ENCODE results near the gene GALNT15. TPM values are rescaled to one million over a fixed set of nuclear protein-coding genes. Genes with fewer than 3 reads are reported as not detected.
A peak's percentile ranks its signal among the peaks of the same experiment; 100 is the strongest.

GALNT15 gene
- total RNA-seq = 1 to 10 TPM in 1 of 2 donors, under 1 TPM in 1; under 0.01 to 2.8 TPM
- polyA plus RNA-seq = 1 to 10 TPM; 1.1 to 1.5 TPM

- no peak within 1 kb of the TSS for H3K4me3 ChIP-seq (ENCODE audit: low read depth in 1 of 3, low read length in 3 of 3)
- DNase-seq (ENCODE audit: low spot score) = peak; percentile 31
- no peaks in the 10 kb centered on the region for H3K9me3 ChIP-seq (ENCODE audit: control insufficient read depth in 4 of 4, low read length in 3 of 4)
- TF ChIP-seq, protein P1, sequence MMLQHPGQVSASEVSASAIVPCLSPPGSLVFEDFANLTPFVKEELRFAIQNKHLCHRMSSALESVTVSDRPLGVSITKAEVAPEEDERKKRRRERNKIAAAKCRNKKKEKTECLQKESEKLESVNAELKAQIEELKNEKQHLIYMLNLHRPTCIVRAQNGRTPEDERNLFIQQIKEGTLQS (IDR thresholded peaks at IDR 0.05) = no peak
- TF ChIP-seq TAF1 (conservative IDR thresholded peaks at IDR 0.05) (no peak), YY1 (IDR thresholded peaks at IDR 0.05) (no peak), JUND (IDR thresholded peaks at IDR 0.05) (no peak), RAD21 (IDR thresholded peaks at IDR 0.05) (peak in 1 of 2 donors; percentile 48)
- 21% methylated on average over 8 of the region's 8 CpGs for WGBS
- H3K36me3 ChIP-seq (ENCODE audit: control insufficient read depth in 4 of 4, insufficient read depth in 3 of 4, low read depth in 1 of 4, low read length in 3 of 4) = no peaks in the 10 kb centered on the region
- H3K27me3 ChIP-seq (ENCODE audit: control insufficient read depth in 4 of 4, insufficient read depth in 4 of 4, low read length in 3 of 4) = no peaks in the 10 kb centered on the region
- no peak within 1 kb of the TSS for H3K9ac ChIP-seq (ENCODE audit: low read depth in 1 of 2, low read length in 2 of 2)
- peak within 1 kb of the TSS in 1 of 2 donors; percentile 40 for H3K27ac ChIP-seq (ENCODE audit: low read depth in 1 of 2, low read length in 2 of 2)
- H3K4me1 ChIP-seq (ENCODE audit: control insufficient read depth in 4 of 4, insufficient read depth in 4 of 4, low read length in 3 of 4) = peaks cover 0 to 14% (median 1%) of the 10 kb centered on the region in 4 donors
Measured at GRCh38 chr3:16174389-16174788, at the start of gene GALNT15. Gene GALNT15 (plus strand): TSS chr3:16174680. CDS start chr3:16175152, 472 bp downstream.

GRCh38 chr3:16126634-16127033 lies 47.8 kb upstream of the GALNT15 start:
- WGBS = 93% methylated on average over 8 of the region's 8 CpGs
- H3K4me3 ChIP-seq (ENCODE audit: low read depth in 1 of 3, low read length in 3 of 3) = no peak overlapping the region
- no peaks in the 10 kb centered on the region for H3K27me3 ChIP-seq (ENCODE audit: control insufficient read depth in 4 of 4, insufficient read depth in 4 of 4, low read length in 3 of 4)
- H3K36me3 ChIP-seq (ENCODE audit: control insufficient read depth in 4 of 4, insufficient read depth in 3 of 4, low read depth in 1 of 4, low read length in 3 of 4) = no peaks in the 10 kb centered on the region
- H3K9me3 ChIP-seq (ENCODE audit: control insufficient read depth in 4 of 4, low read length in 3 of 4) = no peaks in the 10 kb centered on the region
- H3K4me1 ChIP-seq (ENCODE audit: control insufficient read depth in 4 of 4, insufficient read depth in 4 of 4, low read length in 3 of 4) = no peaks in the 10 kb centered on the region
- no peak for DNase-seq (ENCODE audit: low spot score)
- no peak for TF ChIP-seq CTCF (IDR thresholded peaks at IDR 0.05; ENCODE audit: low read depth, low read length, missing input control)
- TF ChIP-seq HNF4G (IDR thresholded peaks at IDR 0.05) = no peak
- no peak for TF ChIP-seq HNF4A (conservative IDR thresholded peaks at IDR 0.05)
- TF ChIP-seq, protein P1 (IDR thresholded peaks at IDR 0.05) = no peak
- no peak for TF ChIP-seq RAD21 (IDR thresholded peaks at IDR 0.05)
- no peak for TF ChIP-seq SP1 (IDR thresholded peaks at IDR 0.05)
- no peak for TF ChIP-seq FOXA1 (IDR thresholded peaks at IDR 0.05)
- TF ChIP-seq ZBTB33 (IDR thresholded peaks at IDR 0.05) = no peak
- TF ChIP-seq NR2F2 (IDR thresholded peaks at IDR 0.05) = no peak
- no peak for TF ChIP-seq EGR1 (IDR thresholded peaks at IDR 0.05; ENCODE audit: low read depth in 2 of 2)
- no peak for TF ChIP-seq JUND (IDR thresholded peaks at IDR 0.05)
- H3K9ac ChIP-seq (ENCODE audit: low read depth in 1 of 2, low read length in 2 of 2) = no peak overlapping the region
- no peak overlapping the region for H3K27ac ChIP-seq (ENCODE audit: low read depth in 1 of 2, low read length in 2 of 2)

DNA sequence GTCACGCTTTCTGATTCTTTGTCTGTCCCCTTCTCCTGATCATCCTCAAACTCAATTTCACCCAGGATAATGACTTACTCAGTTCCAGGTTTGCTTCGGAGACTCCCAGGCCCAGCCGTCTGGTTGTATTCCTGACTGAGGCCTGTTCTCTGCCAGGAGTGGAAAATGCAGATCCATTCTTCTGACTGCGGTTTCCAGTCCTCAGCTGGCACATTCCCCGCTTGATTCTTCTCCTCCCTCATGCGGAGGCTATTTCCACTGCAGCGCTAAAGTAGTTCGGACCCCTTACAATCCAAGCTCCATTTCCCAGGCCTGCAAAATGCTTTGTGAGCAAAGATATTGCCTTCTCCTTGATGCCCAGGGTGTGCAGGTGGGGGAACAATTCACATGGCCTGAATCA lies 47.2 kb upstream of the GALNT15 start:
- 97% methylated on average over 8 of the region's 8 CpGs for WGBS
- no peak overlapping the region for H3K27ac ChIP-seq (ENCODE audit: low read depth in 1 of 2, low read length in 2 of 2)
- H3K4me3 ChIP-seq (ENCODE audit: low read depth in 1 of 3, low read length in 3 of 3) = no peak overlapping the region
- H3K4me1 ChIP-seq (ENCODE audit: control insufficient read depth in 4 of 4, insufficient read depth in 4 of 4, low read length in 3 of 4) = no peaks in the 10 kb centered on the region
- no peaks in the 10 kb centered on the region for H3K27me3 ChIP-seq (ENCODE audit: control insufficient read depth in 4 of 4, insufficient read depth in 4 of 4, low read length in 3 of 4)
- no peak overlapping the region for H3K9ac ChIP-seq (ENCODE audit: low read depth in 1 of 2, low read length in 2 of 2)
- H3K36me3 ChIP-seq (ENCODE audit: control insufficient read depth in 4 of 4, insufficient read depth in 3 of 4, low read depth in 1 of 4, low read length in 3 of 4) = no peaks in the 10 kb centered on the region
- DNase-seq (ENCODE audit: low spot score) = no peak
- no peaks in the 10 kb centered on the region for H3K9me3 ChIP-seq (ENCODE audit: control insufficient read depth in 4 of 4, low read length in 3 of 4)
- TF ChIP-seq RAD21 (IDR thresholded peaks at IDR 0.05) (no peak), TAF1 (conservative IDR thresholded peaks at IDR 0.05) (no peak), ZBTB33 (IDR thresholded peaks at IDR 0.05) (no peak), HNF4G (IDR thresholded peaks at IDR 0.05) (no peak), RXRA (IDR thresholded peaks at IDR 0.05) (no peak), NR2F2 (IDR thresholded peaks at IDR 0.05) (no peak), FOXA2 (IDR thresholded peaks at IDR 0.05) (no peak), MAX (IDR thresholded peaks at IDR 0.05) (no peak), JUND (IDR thresholded peaks at IDR 0.05) (no peak), HNF4A (conservative IDR thresholded peaks at IDR 0.05) (no peak), YY1 (IDR thresholded peaks at IDR 0.05) (no peak)
- TF ChIP-seq, protein P2, sequence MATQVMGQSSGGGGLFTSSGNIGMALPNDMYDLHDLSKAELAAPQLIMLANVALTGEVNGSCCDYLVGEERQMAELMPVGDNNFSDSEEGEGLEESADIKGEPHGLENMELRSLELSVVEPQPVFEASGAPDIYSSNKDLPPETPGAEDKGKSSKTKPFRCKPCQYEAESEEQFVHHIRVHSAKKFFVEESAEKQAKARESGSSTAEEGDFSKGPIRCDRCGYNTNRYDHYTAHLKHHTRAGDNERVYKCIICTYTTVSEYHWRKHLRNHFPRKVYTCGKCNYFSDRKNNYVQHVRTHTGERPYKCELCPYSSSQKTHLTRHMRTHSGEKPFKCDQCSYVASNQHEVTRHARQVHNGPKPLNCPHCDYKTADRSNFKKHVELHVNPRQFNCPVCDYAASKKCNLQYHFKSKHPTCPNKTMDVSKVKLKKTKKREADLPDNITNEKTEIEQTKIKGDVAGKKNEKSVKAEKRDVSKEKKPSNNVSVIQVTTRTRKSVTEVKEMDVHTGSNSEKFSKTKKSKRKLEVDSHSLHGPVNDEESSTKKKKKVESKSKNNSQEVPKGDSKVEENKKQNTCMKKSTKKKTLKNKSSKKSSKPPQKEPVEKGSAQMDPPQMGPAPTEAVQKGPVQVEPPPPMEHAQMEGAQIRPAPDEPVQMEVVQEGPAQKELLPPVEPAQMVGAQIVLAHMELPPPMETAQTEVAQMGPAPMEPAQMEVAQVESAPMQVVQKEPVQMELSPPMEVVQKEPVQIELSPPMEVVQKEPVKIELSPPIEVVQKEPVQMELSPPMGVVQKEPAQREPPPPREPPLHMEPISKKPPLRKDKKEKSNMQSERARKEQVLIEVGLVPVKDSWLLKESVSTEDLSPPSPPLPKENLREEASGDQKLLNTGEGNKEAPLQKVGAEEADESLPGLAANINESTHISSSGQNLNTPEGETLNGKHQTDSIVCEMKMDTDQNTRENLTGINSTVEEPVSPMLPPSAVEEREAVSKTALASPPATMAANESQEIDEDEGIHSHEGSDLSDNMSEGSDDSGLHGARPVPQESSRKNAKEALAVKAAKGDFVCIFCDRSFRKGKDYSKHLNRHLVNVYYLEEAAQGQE (IDR thresholded peaks at IDR 0.05) = no peak
- TF ChIP-seq, protein P1 (IDR thresholded peaks at IDR 0.05) = no peak

Measured in liver (tissue), 9 donors.